DLD1 (cell line): ENCODE data around the gene SUCLG2.

Source experiments
- in situ Hi-C: cut with HindIII; loops from 2 replicates; pipeline ENCODE4 v1.10.0; 2017; ENCODE audit warnings: low sequenced_read_pairs

The SUCLG2 gene

GRCh38 chr3:67405193-67405592, 249.2 kb downstream of the SUCLG2 start:
- in situ Hi-C loops, result no loop called here

- in situ Hi-C loops, result no loop called here
These were observed 251.5 kb downstream of the SUCLG2 start for GRCh38 chr3:67402873-67403272.

GRCh38 chr3:67401921-67402320, 252.5 kb downstream of the SUCLG2 start:
- in situ Hi-C loops, result no loop called here

GRCh38 chr3:67400476-67400875, 253.9 kb downstream of the SUCLG2 start:
- in situ Hi-C loops, result no loop called here

GRCh38 chr3:67389176-67389575, 265.2 kb downstream of the SUCLG2 start:
- in situ Hi-C loops, result no loop called here

GRCh38 chr3:67388738-67389137, 265.7 kb downstream of the SUCLG2 start:
- in situ Hi-C loops, result no loop called here

- in situ Hi-C loops, result no loop called here
These were observed 268.0 kb downstream of the SUCLG2 start for GRCh38 chr3:67386451-67386850.

- in situ Hi-C loops, result no loop called here
These were observed 269.5 kb downstream of the SUCLG2 start for GRCh38 chr3:67384760-67385397.

- in situ Hi-C loops, result no loop called here
These were observed 270.4 kb downstream of the SUCLG2 start for GRCh38 chr3:67384016-67384415.

GRCh38 chr3:67383379-67383778, 271.0 kb downstream of the SUCLG2 start:
- in situ Hi-C loops, result no loop called here

- in situ Hi-C loops, result no loop called here
These were observed 271.9 kb downstream of the SUCLG2 start for GRCh38 chr3:67382536-67382935.

- in situ Hi-C loops, result no loop called here
These were observed 272.6 kb downstream of the SUCLG2 start for GRCh38 chr3:67381667-67382272.

- in situ Hi-C loops, result no loop called here
These were observed 274.3 kb downstream of the SUCLG2 start for GRCh38 chr3:67380118-67380517.

- in situ Hi-C loops, result no loop called here
These were observed 277.1 kb downstream of the SUCLG2 start for GRCh38 chr3:67377299-67377698.

- in situ Hi-C loops, result no loop called here
These were observed 278.0 kb downstream of the SUCLG2 start for GRCh38 chr3:67376416-67376815.

GRCh38 chr3:67375976-67376375, 278.4 kb downstream of the SUCLG2 start:
- in situ Hi-C loops, result no loop called here

- in situ Hi-C loops, result no loop called here
These were observed 291.7 kb downstream of the SUCLG2 start for GRCh38 chr3:67362686-67363085.

GRCh38 chr3:67361770-67362169, 292.6 kb downstream of the SUCLG2 start:
- in situ Hi-C loops, result no loop called here

- in situ Hi-C loops, result no loop called here
These were observed 293.1 kb downstream of the SUCLG2 start for GRCh38 chr3:67361323-67361722.

- in situ Hi-C loops, result no loop called here
These were observed 296.6 kb downstream of the SUCLG2 start for GRCh38 chr3:67357610-67358458.

- in situ Hi-C loops, result no loop called here
These were observed 304.7 kb downstream of the SUCLG2 start for GRCh38 chr3:67349551-67350174.
